ENCODE measurements around the gene CFAP46.

The CFAP46 gene

DNA sequence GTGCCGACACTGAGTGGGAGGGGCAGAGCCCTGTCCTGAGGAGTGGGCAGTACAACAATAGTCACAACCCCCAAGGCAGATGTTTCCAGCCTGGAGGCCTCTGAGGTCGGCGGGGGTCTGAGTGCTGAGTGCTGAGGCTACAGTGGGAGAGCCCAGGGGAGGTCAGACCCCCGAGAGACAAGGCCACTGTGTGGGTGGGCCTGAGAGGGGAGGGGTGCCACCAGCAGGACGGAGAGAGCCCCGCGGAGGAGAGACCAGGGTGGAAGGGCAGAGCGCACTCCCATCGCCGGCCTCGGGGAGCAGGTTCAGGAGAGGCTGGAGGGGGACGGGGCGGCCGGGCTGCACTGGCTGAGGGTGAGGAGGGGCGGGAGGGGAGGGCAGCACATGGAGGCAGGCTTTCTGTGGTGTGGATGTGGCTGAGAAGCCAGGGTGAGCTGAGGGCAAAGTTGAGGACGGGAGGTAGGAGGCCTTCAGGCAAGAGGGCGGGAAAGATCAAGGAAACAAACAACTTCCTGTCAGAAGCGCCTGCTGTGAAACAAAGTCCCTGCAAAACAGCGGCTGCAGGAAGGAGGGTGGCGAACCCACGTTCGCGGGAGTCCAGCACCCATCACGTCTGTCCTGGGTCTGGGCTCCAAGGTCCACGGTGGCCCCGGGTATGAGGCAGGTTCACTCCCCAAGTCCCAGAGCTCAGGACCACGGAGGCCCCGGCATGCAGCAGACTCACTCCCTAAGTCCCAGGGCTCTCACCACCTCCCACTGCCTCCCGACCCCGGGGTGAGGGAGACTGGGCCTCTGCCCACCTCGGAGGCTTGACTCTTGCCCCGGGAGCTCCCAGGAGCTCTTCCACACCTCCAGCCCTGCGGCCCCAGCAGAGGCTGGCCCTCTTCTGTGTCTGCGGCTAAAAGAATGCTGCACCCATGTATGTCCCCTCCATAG is 79.6 kb downstream of the CFAP46 start:
- no peak for DNase-seq (ENCODE audit: low read depth in 2 of 2)

DNA sequence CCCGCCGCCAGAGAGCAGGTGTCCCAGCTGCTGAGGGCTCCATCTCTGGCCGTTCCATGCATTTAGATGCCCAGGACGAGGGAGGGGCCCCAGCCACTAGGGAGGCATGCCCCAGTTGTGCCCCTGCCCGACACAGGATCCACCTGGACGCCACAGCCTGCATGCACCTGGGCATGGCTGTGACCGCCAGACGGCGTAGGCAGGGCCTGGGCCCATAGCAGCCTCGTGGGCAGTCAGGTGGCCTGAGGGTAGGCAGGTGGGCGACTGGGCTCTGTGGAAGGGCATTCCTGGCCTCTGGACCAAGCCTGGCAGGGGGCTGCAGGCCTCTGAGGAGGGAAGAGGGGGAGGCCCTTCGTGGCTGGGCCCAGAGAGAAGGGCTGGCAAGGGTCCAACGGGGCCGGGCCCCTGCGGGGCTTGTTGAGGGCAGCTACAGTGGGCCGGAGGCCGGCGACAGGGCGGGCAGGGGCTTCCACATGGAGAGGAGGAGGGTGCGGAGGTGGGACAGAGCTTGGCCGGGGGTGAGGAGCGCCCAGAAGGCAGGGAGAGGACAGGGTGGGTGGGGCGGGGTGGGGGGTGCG is 80.4 kb downstream of the CFAP46 start:
- DNase-seq (ENCODE audit: low read depth in 2 of 2), result no peak

DNA sequence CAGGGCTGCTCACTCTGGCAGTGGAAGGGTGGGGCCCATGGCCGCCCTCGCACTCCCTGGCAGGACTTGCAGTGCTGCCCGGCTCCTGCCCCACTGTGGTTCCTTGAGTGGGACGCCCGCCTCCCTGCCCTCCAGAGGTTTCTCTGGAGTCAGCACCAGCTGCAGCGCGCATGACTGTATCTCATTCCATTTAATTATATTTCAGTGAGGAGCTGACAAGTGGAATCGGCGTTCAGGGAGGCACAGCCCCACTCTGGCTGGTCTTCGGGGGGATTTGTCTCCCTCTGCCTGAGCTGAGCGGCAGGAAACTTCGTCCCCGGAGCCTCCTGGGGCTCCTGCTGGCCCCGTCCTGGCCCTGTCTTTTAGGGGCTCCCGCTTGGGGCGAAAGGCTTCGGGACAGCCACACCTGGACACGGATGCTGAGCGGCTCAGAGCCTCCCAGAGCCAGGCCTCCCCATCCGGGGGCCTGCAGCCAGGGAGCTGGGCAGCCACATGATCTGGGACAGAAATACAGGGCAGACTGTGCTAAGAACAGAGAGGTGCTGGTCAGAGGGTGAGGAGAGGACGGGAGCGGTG is 81.2 kb downstream of the CFAP46 start:
- DNase-seq (ENCODE audit: low read depth in 2 of 2), result no peak

DNA sequence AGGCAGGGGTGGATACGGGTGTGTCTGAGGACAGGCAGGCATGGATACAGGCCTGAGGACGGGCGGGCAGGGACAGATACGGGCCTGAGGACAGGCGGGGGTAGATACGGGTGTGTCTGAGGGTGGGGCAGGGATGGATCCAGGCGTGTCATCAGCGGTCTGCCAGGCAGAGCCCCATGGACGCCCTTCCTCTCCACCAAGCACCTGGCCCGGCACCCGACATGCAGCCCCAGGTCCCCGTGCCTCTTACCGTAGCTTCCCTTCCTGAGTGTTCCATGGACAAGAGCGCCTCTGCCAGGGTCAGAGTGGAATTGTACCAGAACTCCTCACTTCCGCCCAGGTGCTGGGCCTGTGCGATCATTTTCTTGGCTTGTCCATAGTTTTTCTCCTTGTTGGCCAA is 81.8 kb downstream of the CFAP46 start:
- no peak for DNase-seq (ENCODE audit: low read depth in 2 of 2)

GRCh38 chr10:132859084-132859855 is 83.1 kb downstream of the CFAP46 start:
- DNase-seq (ENCODE audit: low read depth in 2 of 2), result no peak

DNA sequence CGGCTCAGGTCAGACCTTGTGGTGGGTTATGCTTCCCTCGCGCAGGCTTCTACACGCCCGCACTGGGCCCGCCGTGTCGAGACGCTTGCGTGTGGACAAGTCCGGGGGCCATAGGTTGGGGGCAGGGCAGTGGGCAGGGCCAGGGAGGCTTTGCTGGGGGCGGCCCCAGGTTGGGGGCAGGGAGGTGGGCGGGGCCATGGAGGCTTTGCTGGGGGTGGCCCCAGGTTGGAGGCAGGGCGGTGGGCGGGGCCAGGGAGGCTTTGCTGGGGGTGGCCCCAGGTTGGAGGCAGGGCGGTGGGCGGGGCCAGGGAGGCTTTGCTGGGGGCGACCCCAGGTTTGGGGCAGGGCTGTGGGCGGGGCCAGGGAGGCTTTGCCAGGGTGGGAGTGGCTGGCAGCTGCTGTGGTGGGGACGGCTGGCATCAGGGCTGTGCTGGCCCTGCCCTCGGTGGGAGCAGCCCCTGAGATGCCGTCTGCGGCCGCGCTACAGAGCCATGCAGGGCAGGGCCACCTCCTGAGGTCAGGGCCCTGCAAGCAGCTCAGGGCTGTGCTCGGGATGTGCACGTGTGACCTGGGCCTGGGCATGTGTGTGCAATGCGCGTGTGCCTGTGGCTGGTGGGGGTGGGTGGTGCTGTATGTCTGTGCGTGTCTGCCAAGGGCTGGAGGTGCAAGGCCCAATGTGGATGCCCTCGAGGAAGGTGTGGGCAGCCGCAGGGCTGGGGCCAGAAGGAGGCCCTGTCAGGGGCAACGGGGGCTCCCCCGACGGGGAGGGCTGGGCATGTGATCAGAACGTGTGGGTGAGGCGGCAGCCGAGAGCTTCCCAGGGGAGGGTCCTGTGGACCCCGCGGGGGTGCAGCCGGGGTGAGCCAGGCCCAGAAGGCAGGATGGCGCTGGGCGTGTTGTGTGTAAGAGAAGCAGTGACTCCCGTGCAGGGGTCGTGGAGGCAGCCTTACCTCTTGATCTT is 84.0 kb downstream of the CFAP46 start:
- DNase-seq (ENCODE audit: low read depth in 2 of 2), result no peak

GRCh38 chr10:132856869-132857524 is 85.4 kb downstream of the CFAP46 start:
- DNase-seq (ENCODE audit: low read depth in 2 of 2), result no peak

DNA sequence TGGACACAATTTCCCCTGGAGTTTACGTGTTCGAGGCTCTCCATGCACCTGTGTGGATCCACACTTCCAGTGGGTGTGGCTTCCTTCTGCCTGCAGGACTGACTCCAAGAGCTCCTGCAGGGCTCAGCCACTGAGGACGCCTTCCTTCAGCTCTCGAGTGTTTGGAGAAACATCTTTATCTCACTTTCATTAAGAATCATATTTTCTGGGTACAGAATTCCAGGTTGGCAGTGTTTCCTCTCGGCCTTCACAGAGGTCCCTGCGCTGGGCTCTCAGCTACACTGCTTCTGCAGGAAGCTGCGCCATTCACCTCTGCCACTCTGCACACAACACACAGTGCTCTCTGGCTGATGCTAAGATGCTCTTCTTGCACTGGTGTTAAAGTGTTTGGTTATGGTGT is 86.5 kb downstream of the CFAP46 start:
- DNase-seq (ENCODE audit: low read depth in 2 of 2), result no peak

- DNase-seq (ENCODE audit: low read depth in 2 of 2), result no peak
Observed at GRCh38 chr10:132851451-132851850, 90.9 kb downstream of the CFAP46 start.

GRCh38 chr10:132850896-132851295 is 91.5 kb downstream of the CFAP46 start:
- DNase-seq (ENCODE audit: low read depth in 2 of 2), result no peak

GRCh38 chr10:132850246-132850645 is 92.1 kb downstream of the CFAP46 start:
- DNase-seq (ENCODE audit: low read depth in 2 of 2), result no peak

GRCh38 chr10:132849546-132850031 is 92.8 kb downstream of the CFAP46 start:
- no peak for DNase-seq (ENCODE audit: low read depth in 2 of 2)

GRCh38 chr10:132848951-132849545 is 93.3 kb downstream of the CFAP46 start:
- no peak for DNase-seq (ENCODE audit: low read depth in 2 of 2)

DNA sequence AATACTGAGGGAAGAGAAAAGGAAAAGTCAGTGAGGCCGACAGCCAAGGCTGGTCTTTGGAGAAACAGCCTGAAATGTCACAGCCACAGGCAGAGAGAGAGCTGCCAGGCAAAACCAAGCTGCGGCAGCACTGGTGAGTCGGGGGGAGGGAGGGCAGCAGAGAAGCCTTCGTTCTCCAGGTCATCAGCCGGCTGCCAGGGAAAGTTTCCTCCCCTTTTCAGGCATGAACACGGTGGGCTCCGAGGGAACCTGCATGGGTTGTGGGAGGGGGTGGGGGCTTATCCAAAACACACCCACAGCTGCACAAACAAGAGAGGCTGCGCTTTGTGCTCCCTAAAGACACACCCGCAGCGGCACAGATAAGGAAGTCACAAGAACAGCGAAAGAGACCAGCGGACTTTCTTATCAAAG is 94.1 kb downstream of the CFAP46 start:
- no peak for DNase-seq (ENCODE audit: low read depth in 2 of 2)

- no peak for DNase-seq (ENCODE audit: low read depth in 2 of 2)
Observed at GRCh38 chr10:132847856-132848255, 94.5 kb downstream of the CFAP46 start.

DNA sequence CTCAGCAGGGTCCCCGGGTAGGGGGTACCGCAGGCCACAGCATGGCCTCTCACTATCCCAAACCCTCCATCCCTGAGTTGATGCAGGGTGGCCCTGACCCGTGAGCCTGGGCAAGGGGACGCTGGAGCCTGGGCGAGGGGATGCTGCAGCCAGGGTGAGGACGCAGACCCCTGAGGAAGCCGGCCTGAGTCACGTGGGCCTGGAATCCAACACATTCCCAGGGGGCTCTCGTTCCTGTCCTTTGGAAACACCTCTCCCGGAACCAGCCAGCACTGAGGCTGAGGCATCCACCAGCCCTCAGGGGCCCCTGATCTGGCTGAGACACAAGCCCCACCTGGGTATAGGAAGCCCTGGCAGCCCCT is 95.0 kb downstream of the CFAP46 start:
- no peak for DNase-seq (ENCODE audit: low read depth in 2 of 2)

DNA sequence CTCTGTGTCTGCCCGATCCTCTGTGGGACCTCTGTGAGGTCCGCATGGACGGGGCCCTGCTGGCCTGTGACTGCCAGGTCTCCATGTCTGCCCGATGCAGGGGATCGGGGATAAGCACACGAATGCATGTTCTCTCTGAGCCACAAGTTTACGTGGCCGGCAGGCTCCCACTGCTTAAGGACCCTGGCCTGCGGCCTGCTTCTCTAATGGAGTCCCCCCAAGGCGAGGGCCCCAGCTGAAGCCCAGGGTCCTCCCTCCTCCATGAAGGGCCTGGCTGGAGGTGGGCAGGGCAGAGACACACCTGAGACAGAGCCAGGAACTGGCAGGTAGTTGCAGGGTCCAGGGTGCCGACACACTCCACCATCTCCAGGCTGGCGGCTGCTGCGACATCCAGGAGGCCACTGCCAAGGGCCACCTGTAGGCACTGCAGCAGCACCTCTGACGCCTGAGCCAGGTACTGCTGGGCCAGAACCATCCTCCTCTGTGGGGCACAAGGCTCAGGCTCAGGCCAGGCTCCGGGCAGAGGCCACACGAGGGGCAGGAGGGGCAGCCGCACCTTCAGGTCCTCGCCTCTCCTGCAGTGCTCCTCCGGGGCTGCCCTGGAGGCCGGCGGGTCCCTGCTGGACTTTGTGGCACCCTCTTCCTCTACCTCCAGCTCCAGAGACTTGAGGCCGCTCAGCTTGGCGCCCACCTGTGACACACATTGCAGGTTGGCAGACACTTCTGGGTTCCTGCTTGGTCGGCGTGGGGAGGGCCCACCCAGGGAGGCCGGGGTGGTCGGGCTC is 95.5 kb downstream of the CFAP46 start:
- DNase-seq (ENCODE audit: low read depth in 2 of 2), result no peak

DNA sequence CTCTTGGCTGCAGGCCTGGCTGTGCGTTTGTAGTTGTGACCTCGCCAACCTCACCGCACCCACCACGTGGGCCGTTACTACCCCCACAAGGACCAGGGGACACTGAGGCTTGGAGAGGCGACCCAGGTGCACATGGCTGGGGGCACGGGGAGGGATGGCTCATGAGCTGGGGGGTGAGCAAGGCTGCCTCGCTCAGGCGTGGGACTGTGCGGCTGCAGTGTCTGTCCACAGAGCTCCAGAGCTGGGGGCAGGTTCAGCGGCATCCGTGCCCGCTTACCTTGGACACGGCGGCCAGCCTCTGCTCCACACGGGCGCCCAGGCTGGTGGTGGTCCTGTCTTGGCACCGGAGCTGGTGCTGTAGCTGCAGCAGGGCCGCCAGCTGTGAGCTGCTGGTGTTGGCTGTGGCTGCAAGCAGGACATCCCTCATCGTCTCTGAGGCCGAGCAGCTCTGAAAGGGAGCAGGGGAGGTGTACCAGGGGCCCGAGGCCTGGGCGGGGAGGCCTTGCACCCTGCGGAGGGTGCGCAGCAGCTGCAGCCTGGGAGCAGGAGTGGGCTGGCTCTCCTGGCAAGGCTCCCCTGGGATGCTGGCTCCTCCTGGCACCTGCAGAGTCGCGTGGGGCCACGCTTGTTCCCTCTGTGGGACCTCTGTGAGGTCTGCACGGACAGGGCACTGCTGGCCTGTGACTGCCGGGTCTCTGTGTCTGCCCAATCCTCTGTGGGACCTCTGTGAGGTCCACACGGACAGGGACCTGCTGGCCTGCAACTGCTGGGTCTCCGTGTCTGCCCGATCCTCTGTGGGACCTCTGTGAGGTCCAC is 96.4 kb downstream of the CFAP46 start:
- DNase-seq (ENCODE audit: low read depth in 2 of 2), result no peak
